Endothelial cell of umbilical vein (primary cell): ENCODE measurements around the gene TRIM46. TPM values are rescaled to one million over a fixed set of nuclear protein-coding genes. Genes with fewer than 3 reads are reported as not detected.

ENCODE experiments used
- BruUV-seq: library from RNA; stranded (reverse); fragments of 400-500 nt; replicated peaks from 2 replicates; lab custom pipeline; 2021; lab: Mats Ljungman, UMichigan
- CTCF ChIA-PET: fragments of 300-600, 350-600 bp; sonication (Branson Sonifier 250); formaldehyde crosslinking; loops from one replicate; lab custom pipeline; 2021; ENCODE audit warnings: antibody characterized with exemption, inconsistent platforms; lab: Charles Lee
- POLR2A ChIA-PET: fragments of 300-600, 350-600 bp; sonication (Branson Sonifier 250); formaldehyde crosslinking; loops from one replicate; lab custom pipeline; 2021; ENCODE audit warnings: antibody characterized with exemption, inconsistent platforms; lab: Charles Lee
- DNase-seq: peaks from one replicate; pipeline ENCODE4 v3.0.0-alpha.2; 2011; ENCODE audit warnings: low read depth, low spot score
- FAIRE-seq: peaks from 2 replicates; lab custom pipeline; 2011; peaks lifted over from hg19 to GRCh38; lab: Jason Lieb, UNC
- H2AFZ ChIP-seq: 2 replicates; pipeline ENCODE4 v1.6.0; 2012; ENCODE audit warnings: low read depth, low read length, control low read depth, inconsistent platforms
- H3K27ac ChIP-seq: 2 replicates; pipeline ENCODE4 v1.5.1; 2011; ENCODE audit warnings: low read depth, mild to moderate bottlenecking, control low read depth, low read length, moderate library complexity; ENCODE audit not compliant: insufficient read depth
- H3K27me3 ChIP-seq, 2 experiments: 2 replicates each; pipeline versions ENCODE4 v1.6.0 to v1.6.1; 2011; ENCODE audit warnings: low read length in 2 of 2, mixed read lengths in 1 of 2; ENCODE audit not compliant: control insufficient read depth in 2 of 2, insufficient read depth in 2 of 2
- H3K36me3 ChIP-seq, 2 experiments: 2 replicates in 1 of 2; 3 replicates in 1 of 2; pipeline ENCODE4 v1.5.1; 2011; ENCODE audit warnings: low read length in 2 of 2, mild to moderate bottlenecking in 1 of 2, moderate library complexity in 1 of 2; ENCODE audit not compliant: control insufficient read depth in 2 of 2, insufficient read depth in 2 of 2; ENCODE audit errors: extremely low read depth in 1 of 2
- H3K4me1 ChIP-seq: 3 replicates; pipeline ENCODE4 v1.5.1; 2011; ENCODE audit warnings: mild to moderate bottlenecking, low read length; ENCODE audit not compliant: control insufficient read depth, insufficient read depth; ENCODE audit errors: extremely low read depth
- H3K4me2 ChIP-seq: 2 replicates; pipeline ENCODE4 v1.6.1; 2011; ENCODE audit warnings: low read length, control low read depth, mixed read lengths; ENCODE audit not compliant: insufficient read depth
- H3K4me3 ChIP-seq, 3 experiments: fragments of 200-600 bp in 1 of 3; sonication (generic), shearing (Covaris generic) in 1 of 3; replicated peaks in 1 of 3; 2 replicates each; pipeline ENCODE4 v1.5.1; 2011 to 2016; ENCODE audit warnings: control low read depth in 3 of 3, low read length in 3 of 3, mild to moderate bottlenecking in 2 of 3, inconsistent platforms in 1 of 3, low read depth in 1 of 3, moderate library complexity in 1 of 3; ENCODE audit not compliant: insufficient read depth in 1 of 3
- H3K79me2 ChIP-seq: 2 replicates; pipeline ENCODE4 v1.6.0; 2012; ENCODE audit warnings: low read length, inconsistent platforms; ENCODE audit not compliant: control insufficient read depth, insufficient read depth
- H3K9ac ChIP-seq: replicated peaks from 2 replicates; pipeline ENCODE3; 2011; ENCODE audit warnings: low read length, control low read depth; ENCODE audit not compliant: insufficient read depth; ENCODE audit errors: extremely low read depth
- H3K9me1 ChIP-seq: replicated peaks from 3 replicates; pipeline ENCODE4 v1.6.0; 2011; ENCODE audit warnings: mild to moderate bottlenecking, low read length; ENCODE audit not compliant: control insufficient read depth, insufficient read depth; ENCODE audit errors: extremely low read depth
- H3K9me3 ChIP-seq: replicated peaks from 2 replicates; pipeline ENCODE4 v1.5.1; 2012; ENCODE audit warnings: low read length, inconsistent platforms; ENCODE audit not compliant: control insufficient read depth, insufficient read depth
- H4K20me1 ChIP-seq: replicated peaks from 2 replicates; pipeline ENCODE3; 2011; ENCODE audit warnings: mild to moderate bottlenecking, low read length; ENCODE audit not compliant: control insufficient read depth, insufficient read depth; ENCODE audit errors: extremely low read depth
- CTCF ChIP-seq, 2 donors: IDR thresholded peaks; 1 replicate in 1 of 2; 2 replicates in 1 of 2; pipeline ENCODE4 v1.5.1; 2011; ENCODE audit warnings: low read length in 2 of 2, mild to moderate bottlenecking in 2 of 2, moderate library complexity in 2 of 2, control low read depth in 1 of 2, inconsistent platforms in 1 of 2, low read depth in 1 of 2; ENCODE audit not compliant: insufficient read depth in 1 of 2; ENCODE audit errors: extremely low read depth in 1 of 2
- EZH2 ChIP-seq: IDR thresholded peaks from 2 replicates; pipeline ENCODE4 v1.6.1; 2012; ENCODE audit warnings: borderline replicate concordance, low read depth, mild to moderate bottlenecking, moderate library complexity, low read length, inconsistent platforms; ENCODE audit not compliant: severe bottlenecking
- FOS ChIP-seq: IDR thresholded peaks from 2 replicates; pipeline ENCODE4 v1.6.1; 2011; ENCODE audit warnings: mild to moderate bottlenecking, low read length, moderate library complexity, borderline replicate concordance; ENCODE audit not compliant: insufficient read depth
- GATA2 ChIP-seq: IDR thresholded peaks from 2 replicates; pipeline ENCODE4 v1.7.0; 2011; ENCODE audit warnings: low read depth, mild to moderate bottlenecking, moderate library complexity, mixed read lengths, low read length; ENCODE audit not compliant: insufficient read length, insufficient read depth
- JUN ChIP-seq: IDR thresholded peaks from 2 replicates; pipeline ENCODE4 v1.6.1; 2011; ENCODE audit warnings: borderline replicate concordance, low read depth; ENCODE audit not compliant: insufficient read length, insufficient read depth
- MYC ChIP-seq: IDR thresholded peaks from one replicate; pipeline ENCODE4 v1.6.1; 2011; ENCODE audit warnings: mild to moderate bottlenecking, low read depth, low read length
- POLR2A ChIP-seq: IDR thresholded peaks from 2 replicates; pipeline ENCODE4 v1.6.1; 2012; ENCODE audit warnings: low read depth, mild to moderate bottlenecking, control low read depth, low read length
- POLR2AphosphoS5 ChIP-seq: IDR thresholded peaks from 2 replicates; pipeline ENCODE4 v1.6.1; 2012; ENCODE audit warnings: low read depth, mild to moderate bottlenecking, control low read depth, low read length, moderate library complexity; ENCODE audit not compliant: insufficient read depth
- dilution Hi-C: fragments of 300-500 bp; cut with MboI; formaldehyde crosslinking; loops from one replicate; pipeline ENCODE4 v1.15.0; 2019; ENCODE audit warnings: low sequenced_read_pairs; ENCODE audit not compliant: extremely low pct_ligation_motif_present
- intact Hi-C: fragments of 100-400 bp; cut with micrococcal nuclease; formaldehyde crosslinking; loops from one replicate; pipeline ENCODE4 v1.10.0; 2022
- polyA plus RNA-seq, 4 experiments: library from polyadenylated mRNA; depleted of rRNA in 3 of 4; stranded (reverse) in 3 of 4; unstranded in 1 of 4; fragments of >200 nt; gene quantifications; 2 replicates each; pipeline versions ENCODE4 v1.2.1 to v1.2.3, GENCODE V29; 2011 to 2012; ENCODE audit warnings: missing spikeins in 1 of 4
- total RNA-seq: library from RNA; stranded (reverse); gene quantifications from 2 replicates; pipeline ENCODE4 v1.2.3, GENCODE V29; 2021
- TF ChIP-seq, protein P1 (sequence below): IDR thresholded peaks from 2 replicates; pipeline ENCODE4 v1.6.1; 2011; ENCODE audit not compliant: insufficient read depth, insufficient read length

TRIM46 gene
- total and polyA plus RNA-seq, 2 donors (not counting 3 experiments of a cell fraction or from before 2014, with no cell fraction given) = 9.5 to 10.0 TPM

DNA sequence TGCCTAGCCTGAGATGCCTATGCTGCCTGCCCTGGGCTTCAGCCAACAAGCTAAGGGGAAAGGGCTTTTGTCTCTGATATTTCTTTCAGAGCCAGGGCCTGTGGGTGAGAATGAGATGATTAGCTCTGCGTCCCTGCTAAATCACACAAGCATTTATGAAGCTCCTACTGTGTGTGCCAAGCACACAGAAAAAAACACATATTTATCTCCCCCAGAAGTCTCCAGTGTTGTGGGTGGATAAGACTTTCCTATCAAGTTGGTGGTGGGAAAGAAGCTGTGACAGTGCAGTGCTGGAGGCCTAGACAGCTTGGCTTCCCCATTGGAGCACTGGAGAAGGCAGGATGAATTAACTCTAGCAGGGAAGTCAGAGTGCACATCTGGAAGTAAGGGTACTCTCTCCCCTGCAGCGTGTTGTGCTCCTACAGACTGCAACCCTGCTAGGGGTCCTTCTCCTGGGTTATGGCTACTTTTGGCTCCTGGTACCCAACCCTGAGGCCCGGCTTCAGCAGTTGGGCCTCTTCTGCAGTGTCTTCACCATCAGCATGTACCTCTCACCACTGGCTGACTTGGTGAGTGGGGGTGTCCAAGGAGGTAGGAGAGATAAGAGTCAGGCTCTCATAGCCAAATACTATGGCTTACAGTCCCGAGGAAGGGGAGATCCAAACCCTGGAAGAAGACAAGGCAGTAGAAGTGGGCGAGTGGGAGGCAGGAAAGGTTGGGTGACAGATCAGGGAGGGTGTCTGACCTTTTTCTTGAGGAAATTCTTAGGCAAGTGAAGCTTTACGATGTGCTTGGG is 36.3 kb upstream of the TRIM46 start:
- Histone ChIP-seq H3K27ac (peak overlapping the region; percentile 98), H3K4me3 (peak overlapping the region in 1 of 3 experiments; percentile 13), H3K79me2 (peaks cover 24% of the 10 kb centered on the region), H3K9ac (peak overlapping the region; percentile 44), H2AFZ (no peak overlapping the region), H3K9me3 (no peaks in the 10 kb centered on the region), H3K4me1 (peaks cover 37% of the 10 kb centered on the region), H3K36me3 (peaks cover 12 to 20% of the 10 kb centered on the region in 2 experiments), H3K4me2 (peak overlapping the region; percentile 61), H4K20me1 (no peaks in the 10 kb centered on the region), H3K27me3 (peaks cover 0 to 1% of the 10 kb centered on the region in 2 experiments), H3K9me1 (no peaks in the 10 kb centered on the region)
- ChIA-PET POLR2A (no interaction called here), CTCF (interaction anchor here (0.8 to 15.5 kb wide), 6 partner anchors 9 to 93 kb away, joined by 3 to 204 read pairs (median 12); partner anchors contain the start of gene KRTCAP2)
- dilution Hi-C loops (no loop called here), intact Hi-C loops (no loop called here)
- no TSS peak for BruUV-seq
- FAIRE-seq = no peak
- no peak for TF ChIP-seq EZH2
- TF ChIP-seq JUN = no peak
- TF ChIP-seq, protein P1, sequence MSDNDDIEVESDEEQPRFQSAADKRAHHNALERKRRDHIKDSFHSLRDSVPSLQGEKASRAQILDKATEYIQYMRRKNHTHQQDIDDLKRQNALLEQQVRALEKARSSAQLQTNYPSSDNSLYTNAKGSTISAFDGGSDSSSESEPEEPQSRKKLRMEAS = no peak
- no peak for TF ChIP-seq MYC
- TF ChIP-seq POLR2AphosphoS5 = no peak
- TF ChIP-seq POLR2A = no peak
- TF ChIP-seq GATA2 = no peak
- TF ChIP-seq FOS = no peak
- no peak for TF ChIP-seq CTCF (IDR thresholded peaks at IDR 0.05; ENCODE audit: extremely low read depth in 1 of 2, insufficient read depth in 1 of 2, low read depth in 1 of 2, low read length in 2 of 2)
- DNase-seq = no peak
